Measurements from ENCODE around the gene ENTPD7. TPM values are rescaled to one million over a fixed set of nuclear protein-coding genes. Genes with fewer than 3 reads are reported as not detected.
"Not testable (repeated sequence)": the region's sequence is repeated elsewhere in the genome, so short reads cannot be mapped to it uniquely, and the experiment has no call there.

The ENTPD7 gene
- total RNA-seq, 1 donor from 2014 or later, result 20.3 TPM

DNA sequence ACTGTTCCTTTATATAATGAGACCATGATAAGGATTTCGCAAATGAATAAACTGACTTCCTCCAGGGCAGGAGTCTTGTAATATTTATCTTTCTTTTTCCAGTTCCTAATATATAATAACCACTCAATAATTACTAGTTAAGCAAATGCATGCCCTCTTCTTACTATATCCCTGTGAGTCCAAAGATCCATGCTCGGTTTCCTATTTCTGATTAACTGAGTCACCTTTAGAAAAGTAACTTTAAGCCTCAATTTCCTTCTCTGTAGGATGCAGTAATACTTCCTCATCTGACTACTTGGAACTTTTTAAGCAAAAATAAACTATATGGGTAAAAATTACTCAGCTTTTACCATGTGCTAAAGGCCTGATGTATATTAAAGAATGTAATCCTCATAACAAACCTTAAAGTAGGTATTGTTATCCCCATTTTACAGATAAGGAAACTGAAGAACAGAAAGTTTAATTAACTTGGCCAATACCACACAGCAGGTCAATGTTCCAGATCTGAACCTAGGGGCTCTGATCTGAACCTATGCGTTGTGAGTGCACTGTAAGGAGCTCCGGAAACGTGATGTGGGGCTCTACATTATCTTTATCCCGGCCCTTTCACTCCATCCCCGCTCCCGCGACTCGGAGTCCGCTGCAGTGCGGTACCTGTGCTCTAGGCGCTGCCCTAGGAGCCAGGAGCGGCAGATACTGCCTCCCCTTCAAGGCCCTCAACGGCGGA is 72.2 kb downstream of the ENTPD7 start:
- no peak for DNase-seq (ENCODE audit: low read depth)
- H3K4me3 ChIP-seq (ENCODE audit: low read depth, low read length), result peak overlapping the region; percentile 100
- TF ChIP-seq CTCF (conservative IDR thresholded peaks at IDR 0.05; ENCODE audit: low read depth, low read length), result no peak

DNA sequence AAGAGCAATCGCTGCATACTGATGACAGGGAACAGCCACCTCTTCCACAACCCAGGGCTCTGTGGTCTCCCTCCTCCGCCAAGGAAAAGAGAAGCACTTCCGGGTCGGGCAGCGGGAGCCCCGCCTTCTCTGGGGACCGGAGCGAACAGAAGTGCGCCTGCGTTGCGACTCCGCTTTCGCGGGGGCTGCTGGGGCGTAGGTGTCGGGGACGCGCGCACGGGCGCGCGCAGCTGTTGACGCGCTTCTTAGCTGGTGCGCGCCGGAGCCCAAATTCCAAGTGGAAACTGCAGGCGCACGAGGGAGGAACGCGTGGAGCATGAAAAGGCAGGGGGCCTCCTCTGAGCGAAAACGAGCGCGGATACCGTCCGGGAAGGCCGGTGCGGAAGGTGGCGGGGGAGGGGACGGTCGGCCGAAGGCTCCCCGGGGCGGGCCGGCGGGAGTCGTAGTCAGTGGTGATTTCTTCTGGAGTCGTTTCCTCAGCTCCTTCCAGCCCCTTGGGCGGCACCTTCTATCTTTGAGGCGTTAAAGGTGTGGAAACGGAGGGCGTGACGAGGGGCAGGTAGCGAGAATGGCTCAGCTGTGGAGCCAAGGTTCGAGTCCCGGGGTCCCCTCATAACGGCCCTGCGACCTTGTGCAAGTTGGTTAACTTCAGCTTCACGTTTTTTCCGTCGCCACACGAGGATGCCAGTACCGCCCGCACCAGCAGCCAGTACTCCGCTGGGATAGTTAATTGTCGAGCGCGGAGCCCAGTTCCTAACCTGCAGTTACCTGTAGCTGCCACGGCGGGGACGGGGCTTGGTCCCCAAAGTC is 72.9 kb downstream of the ENTPD7 start, which contains the start of the genes COX15 and CUTC:
TSS of gene COX15 (minus strand) at position 95 of the 810 bp plus-strand sequence. CDS start at position 17, 78 bp downstream.
TSS of gene CUTC (plus strand) at position 202 of the 810 bp plus-strand sequence. CDS start at position 317, 115 bp downstream.
- peak within 1 kb of the TSS; percentile 100 for H3K4me3 ChIP-seq (ENCODE audit: low read depth, low read length)
- peak; percentile 52 for DNase-seq (ENCODE audit: low read depth)
- peak; percentile 48 for TF ChIP-seq CTCF (conservative IDR thresholded peaks at IDR 0.05; ENCODE audit: low read depth, low read length)

DNA sequence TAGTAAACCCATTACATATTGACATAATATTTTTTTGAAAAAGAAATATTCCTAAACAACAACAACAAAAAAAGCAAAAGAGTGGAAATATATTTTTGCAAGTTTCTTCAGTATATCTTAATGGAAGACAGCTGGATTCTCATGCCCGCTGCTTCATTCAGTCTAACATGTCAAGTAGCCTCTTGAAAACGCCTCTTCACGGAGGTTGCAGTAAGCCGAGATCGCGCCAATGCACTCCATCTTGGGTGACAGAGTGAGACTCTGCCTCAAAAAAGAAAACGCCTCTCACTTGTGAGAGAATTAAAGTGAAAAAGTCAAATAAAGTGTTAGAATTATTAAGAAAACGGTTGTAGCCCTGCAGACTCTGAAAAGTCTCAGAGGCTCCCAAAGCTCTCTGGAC is 74.1 kb downstream of the ENTPD7 start:
- TF ChIP-seq CTCF (conservative IDR thresholded peaks at IDR 0.05; ENCODE audit: low read depth, low read length), result no peak
- no peak for DNase-seq (ENCODE audit: low read depth)
- peak overlapping the region; percentile 100 for H3K4me3 ChIP-seq (ENCODE audit: low read depth, low read length)

GRCh38 chr10:99734111-99734510 is 74.8 kb downstream of the ENTPD7 start:
- not testable (repeated sequence) for H3K4me3 ChIP-seq (ENCODE audit: low read depth, low read length); DNase-seq (ENCODE audit: low read depth)

DNA sequence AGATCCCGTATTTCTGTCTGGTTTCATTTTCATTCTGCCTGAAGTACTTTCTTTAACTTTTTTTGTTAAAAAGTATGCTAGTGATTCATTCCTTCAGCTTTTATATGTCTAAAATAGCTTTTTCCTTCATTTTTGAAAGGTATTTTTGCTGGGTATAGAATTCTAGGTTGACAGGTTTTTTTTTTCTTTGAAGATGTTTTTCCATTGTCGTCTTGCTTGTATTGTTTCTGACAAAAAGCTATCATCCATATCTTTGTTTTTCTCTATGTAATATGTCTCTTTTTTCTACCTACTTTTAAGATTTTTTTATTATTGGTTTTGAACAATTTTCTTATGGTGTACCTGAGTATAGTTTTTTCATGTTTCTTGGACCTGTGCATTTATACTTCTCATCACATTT is 81.0 kb downstream of the ENTPD7 start:
- DNase-seq (ENCODE audit: low read depth), result no peak
- H3K4me3 ChIP-seq (ENCODE audit: low read depth, low read length), result no peak overlapping the region
- no peak for TF ChIP-seq CTCF (conservative IDR thresholded peaks at IDR 0.05; ENCODE audit: low read depth, low read length)

- TF ChIP-seq CTCF (conservative IDR thresholded peaks at IDR 0.05; ENCODE audit: low read depth, low read length), result no peak
- DNase-seq (ENCODE audit: low read depth), result no peak
- no peak overlapping the region for H3K4me3 ChIP-seq (ENCODE audit: low read depth, low read length)
These were observed 81.7 kb downstream of the ENTPD7 start for GRCh38 chr10:99740933-99741559.

DNA sequence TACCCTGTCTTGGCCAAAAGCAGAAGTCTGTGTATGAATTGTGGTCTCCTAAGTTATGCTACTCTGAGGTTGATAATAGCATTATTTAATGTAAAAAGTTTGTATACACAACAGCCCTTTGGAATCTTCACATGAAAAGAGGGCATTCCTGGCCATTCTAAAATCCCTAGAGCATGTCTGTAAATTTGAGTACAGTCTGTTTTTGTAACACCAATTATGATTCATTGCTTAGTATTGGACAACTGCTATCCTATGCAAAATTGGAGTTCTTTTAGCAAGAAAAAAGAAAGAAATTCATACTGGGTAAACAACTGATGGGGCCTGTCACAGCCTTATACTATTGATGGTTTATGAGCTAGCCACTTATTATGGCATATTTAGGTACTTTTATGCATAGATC is 82.9 kb downstream of the ENTPD7 start:
- H3K4me3 ChIP-seq (ENCODE audit: low read depth, low read length), result no peak overlapping the region
- DNase-seq (ENCODE audit: low read depth), result no peak
- TF ChIP-seq CTCF (conservative IDR thresholded peaks at IDR 0.05; ENCODE audit: low read depth, low read length), result no peak

Measured in epithelial cell of proximal tubule (primary cell).